IMR-90 (cell line): ENCODE measurements around the gene WNK4.

ENCODE experiments used
- CEBPB ChIP-seq: IDR thresholded peaks from 2 replicates; pipeline ENCODE4 v1.6.1; 2012; ENCODE audit warnings: low read depth, low read length, improper control_type of control experiment
- MAFK ChIP-seq: IDR thresholded peaks from 2 replicates; pipeline ENCODE4 v1.6.1; 2012; ENCODE audit warnings: low read depth, low read length, improper control_type of control experiment
- MXI1 ChIP-seq: IDR thresholded peaks from 2 replicates; pipeline ENCODE4 v1.6.1; 2012; ENCODE audit warnings: low read depth, mild to moderate bottlenecking, low read length, moderate library complexity, borderline replicate concordance
- RFX5 ChIP-seq: IDR thresholded peaks from 2 replicates; pipeline ENCODE4 v1.8.0; 2012; ENCODE audit warnings: low read depth, mild to moderate bottlenecking, low read length, moderate library complexity
- SMC3 ChIP-seq: fragments of 150-350 bp; IDR thresholded peaks from 2 replicates; pipeline ENCODE4 v1.6.1; 2016; ENCODE audit warnings: low read depth, mild to moderate bottlenecking, antibody characterized with exemption, low read length, moderate library complexity
- TF ChIP-seq, protein P1 (sequence below): conservative IDR thresholded peaks from 2 replicates; pipeline ENCODE4 v1.5.1; 2012; ENCODE audit warnings: mild to moderate bottlenecking, low read depth, low read length, improper control_type of control experiment

- TF ChIP-seq RFX5 (no peak), SMC3 (no peak), MXI1 (no peak), MAFK (no peak), CEBPB (no peak)
- TF ChIP-seq, protein P1, sequence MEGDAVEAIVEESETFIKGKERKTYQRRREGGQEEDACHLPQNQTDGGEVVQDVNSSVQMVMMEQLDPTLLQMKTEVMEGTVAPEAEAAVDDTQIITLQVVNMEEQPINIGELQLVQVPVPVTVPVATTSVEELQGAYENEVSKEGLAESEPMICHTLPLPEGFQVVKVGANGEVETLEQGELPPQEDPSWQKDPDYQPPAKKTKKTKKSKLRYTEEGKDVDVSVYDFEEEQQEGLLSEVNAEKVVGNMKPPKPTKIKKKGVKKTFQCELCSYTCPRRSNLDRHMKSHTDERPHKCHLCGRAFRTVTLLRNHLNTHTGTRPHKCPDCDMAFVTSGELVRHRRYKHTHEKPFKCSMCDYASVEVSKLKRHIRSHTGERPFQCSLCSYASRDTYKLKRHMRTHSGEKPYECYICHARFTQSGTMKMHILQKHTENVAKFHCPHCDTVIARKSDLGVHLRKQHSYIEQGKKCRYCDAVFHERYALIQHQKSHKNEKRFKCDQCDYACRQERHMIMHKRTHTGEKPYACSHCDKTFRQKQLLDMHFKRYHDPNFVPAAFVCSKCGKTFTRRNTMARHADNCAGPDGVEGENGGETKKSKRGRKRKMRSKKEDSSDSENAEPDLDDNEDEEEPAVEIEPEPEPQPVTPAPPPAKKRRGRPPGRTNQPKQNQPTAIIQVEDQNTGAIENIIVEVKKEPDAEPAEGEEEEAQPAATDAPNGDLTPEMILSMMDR, result no peak
Observed at GRCh38 chr17:42804918-42805367, 24.5 kb downstream of the WNK4 start.
